ACHN (cell line): ENCODE measurements around the gene PSMB7.
A peak's percentile ranks its signal among the peaks of the same experiment; 100 is the strongest.

Experiments used
- DNase-seq: peaks from one replicate; pipeline ENCODE4 v3.0.0-alpha.2; 2015
- in situ Hi-C: cut with HindIII; loops from 2 replicates; pipeline ENCODE4 v1.10.0; 2017; ENCODE audit warnings: low sequenced_read_pairs, low pct_ligation_motif_present, low pct_unique_long_range_greater_than_20kb

The PSMB7 gene

DNA sequence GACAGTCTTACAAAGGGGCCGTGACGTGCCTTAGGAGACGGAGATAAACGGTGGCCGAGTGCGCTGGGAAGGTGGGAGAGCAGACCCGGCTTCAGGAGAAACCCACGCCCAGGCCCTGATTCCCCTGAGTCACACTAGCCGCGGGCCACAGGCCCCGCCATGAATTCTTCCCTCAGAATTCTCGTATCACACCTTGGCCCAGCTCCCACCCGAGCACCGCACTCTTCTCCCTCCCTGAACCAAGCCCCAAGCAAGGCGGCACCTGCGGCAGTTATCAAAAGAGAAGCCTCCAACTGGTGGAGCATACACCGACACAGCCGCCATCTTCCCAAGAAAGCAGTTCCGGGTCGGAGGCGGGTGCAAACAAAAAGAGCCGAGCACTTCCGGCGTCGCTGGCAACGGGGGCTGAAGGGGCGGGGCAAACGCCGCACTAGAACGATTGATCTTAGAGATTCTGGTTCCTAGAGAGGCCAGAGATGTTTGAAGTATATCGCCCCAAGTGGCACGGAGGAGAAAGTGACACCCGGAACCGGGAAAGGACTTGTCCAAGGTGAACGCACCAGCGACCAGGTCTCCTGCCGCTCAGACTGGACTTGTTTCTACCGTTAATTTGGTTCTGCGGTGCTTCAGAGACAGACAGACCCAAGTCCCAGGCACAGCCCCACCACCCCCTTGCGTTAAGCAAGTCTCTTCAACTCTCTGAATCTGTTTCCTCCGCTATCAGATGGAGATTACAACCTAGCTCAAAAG is at the start of gene PSMB7:
Gene PSMB7 (minus strand): TSS at position 341 of the 750 bp plus-strand sequence. CDS start 17 bp downstream, at position 324.
- peak; percentile 97 for DNase-seq
- in situ Hi-C loops: no loop called here

DNA sequence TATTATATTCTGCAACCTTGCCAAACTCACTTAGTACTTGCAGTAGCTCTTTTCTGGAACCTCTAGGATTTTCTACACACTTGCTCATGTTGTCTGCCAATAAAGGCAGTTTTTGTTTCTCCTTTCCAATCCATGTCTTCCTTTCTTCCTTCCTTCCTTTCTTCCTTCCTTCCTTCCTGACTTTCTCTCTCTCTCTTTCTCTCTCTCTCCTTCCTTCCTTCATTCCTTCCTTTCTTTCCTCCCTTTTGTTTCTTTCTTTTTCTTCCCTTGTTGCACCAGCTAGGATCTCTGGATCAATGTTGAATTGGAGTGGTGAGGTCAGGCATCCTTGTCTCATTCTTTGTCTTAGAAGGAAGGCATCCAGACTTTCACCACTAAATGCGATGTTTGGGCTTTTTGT is 47.5 kb upstream of the PSMB7 start:
- in situ Hi-C loops: no loop called here
- no peak for DNase-seq

DNA sequence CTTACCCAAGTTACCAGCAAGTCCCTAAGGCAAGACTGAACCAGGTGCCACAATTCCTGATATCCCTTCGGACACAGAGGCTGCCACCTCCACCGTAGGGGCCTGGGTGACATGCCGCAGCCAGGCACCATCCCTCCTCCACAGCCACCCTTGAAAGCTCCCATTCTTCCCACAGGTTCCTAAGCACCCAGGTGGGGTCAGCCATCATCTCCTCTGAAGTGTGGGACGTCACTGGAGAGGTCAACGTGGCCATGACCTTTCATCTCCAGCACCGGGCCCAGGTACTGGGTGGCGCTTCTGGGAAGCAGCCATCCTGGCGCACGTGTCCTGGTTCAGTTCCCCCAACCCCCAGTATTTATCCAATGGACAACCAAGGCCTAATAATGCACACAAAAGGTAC is 43.2 kb upstream of the PSMB7 start:
- DNase-seq: no peak
- in situ Hi-C loops: no loop called here

GRCh38 chr9:124457887-124458431 is 42.7 kb upstream of the PSMB7 start:
- in situ Hi-C loops: no loop called here

DNA sequence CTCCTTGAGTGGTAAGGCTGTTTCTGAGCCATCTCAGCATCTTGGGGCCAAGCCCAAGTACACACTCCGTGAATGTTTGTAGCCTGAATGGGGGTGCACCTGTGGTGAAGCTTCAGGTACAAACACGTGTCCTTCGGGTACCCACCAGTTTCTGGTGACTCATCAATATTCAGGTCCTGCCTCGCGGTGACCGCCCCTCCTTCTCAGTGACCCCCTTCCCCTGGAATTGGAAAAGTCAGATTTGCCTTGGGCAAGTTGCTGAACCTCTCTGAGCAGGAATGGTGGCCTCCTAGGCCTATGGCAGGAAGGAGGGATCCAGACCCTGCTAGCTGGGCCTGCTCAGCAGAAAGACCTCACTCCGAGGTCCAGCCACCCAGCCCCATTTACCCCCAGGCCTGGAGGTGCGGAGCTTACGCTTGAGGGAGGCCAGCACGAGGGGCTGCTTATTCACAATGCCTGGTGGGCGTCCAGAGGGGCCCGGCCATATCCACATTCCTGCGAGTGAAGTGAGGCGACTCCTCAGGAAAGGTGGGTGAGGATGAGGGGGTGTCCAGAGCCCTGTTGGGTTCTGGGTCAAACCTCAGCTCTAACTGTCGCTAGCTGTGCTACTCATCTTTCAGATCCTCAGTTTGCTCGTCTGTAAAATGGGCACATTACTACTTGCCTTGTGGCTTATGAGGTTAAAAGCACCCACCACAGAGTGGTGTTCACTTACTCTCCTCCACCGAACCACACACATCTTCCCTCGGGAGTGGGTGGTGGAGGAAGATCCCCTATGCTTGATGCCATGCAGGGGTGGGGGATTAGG is 42.0 kb upstream of the PSMB7 start:
- in situ Hi-C loops: no loop called here
- no peak for DNase-seq

More at GRCh38 chr9:124457887-124458431, 42.7 kb upstream of the PSMB7 start:
- DNase-seq: no peak

GRCh38 chr9:124456341-124457078 is 41.3 kb upstream of the PSMB7 start:
- in situ Hi-C loops: no loop called here
- no peak for DNase-seq

DNA sequence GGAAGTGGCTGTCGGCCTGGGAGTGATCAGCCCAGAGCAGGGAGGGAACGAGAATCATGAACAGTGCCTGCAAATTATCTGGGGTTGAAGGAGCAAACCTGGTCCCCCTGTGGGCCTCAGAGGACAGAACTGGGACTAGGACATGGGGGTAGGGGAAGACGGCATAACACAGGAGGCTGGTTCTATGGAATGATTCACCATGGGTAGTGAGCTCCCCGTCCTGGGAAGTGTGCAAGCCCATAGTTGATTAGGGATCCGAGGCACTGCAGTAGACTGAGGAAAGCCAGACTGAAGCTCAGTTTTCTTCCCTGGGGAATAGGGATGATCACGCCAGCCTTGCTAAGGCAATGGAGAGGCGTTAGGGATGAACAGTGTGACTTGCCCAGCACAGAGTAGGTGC is 40.6 kb upstream of the PSMB7 start:
- in situ Hi-C loops: no loop called here
- DNase-seq: no peak

- DNase-seq: no peak
- in situ Hi-C loops: no loop called here
These were observed 39.7 kb upstream of the PSMB7 start for GRCh38 chr9:124454791-124455443.

DNA sequence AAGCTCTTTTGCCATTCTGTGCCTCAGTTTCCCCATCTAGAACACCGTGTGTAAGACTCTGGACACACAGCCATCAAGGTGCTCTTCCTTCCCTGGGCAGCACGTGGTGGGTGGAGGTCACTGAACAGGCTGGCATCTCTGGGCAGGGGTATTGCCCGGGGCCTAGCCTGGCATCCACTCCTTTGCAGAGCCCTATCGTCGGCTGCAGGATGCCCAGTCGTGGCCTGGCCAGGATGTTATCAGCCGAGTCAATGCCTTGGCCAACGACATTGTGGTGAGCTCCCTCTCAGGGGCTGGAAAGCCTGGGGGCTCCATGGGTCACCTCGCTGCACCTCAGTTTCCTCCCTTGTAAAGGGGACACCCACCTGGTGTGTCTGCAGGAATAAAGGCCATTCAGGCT is 39.1 kb upstream of the PSMB7 start:
- in situ Hi-C loops: no loop called here

DNA sequence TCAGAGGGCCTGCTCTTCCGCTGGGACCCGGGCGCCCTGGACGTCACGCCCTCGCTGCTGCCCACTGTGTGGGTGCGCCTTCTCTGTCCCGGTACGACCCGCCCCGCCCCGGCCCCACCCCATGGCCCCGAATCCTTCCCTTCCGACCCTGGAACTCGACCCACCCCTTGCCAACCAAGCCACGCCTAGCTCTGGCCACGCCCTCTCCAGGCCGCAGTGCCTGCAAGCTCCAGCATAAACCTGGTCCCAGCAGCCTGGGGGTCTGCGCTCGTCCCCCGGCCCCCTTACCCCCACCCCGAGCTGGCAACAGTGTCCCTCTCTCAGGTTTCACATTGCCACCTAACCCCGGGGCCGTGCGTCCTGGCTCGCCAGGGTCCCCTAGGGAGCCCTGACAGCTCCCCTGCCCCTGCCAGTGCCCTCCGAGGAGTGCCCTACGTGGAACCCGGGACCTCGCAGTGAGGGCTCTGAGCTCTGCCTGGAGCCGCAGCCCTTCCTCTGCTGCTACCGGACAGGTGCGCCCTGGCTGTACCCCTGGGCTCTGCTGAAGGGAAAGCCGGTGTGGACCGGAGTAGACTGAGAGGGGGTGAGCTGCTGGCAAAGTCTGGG is 38.4 kb upstream of the PSMB7 start:
- no peak for DNase-seq
- in situ Hi-C loops: no loop called here

More for the DNA sequence above, 39.1 kb upstream of the PSMB7 start:
- DNase-seq: no peak

- no peak for DNase-seq
- in situ Hi-C loops: no loop called here
These were observed 37.8 kb upstream of the PSMB7 start for GRCh38 chr9:124452841-124453585.

GRCh38 chr9:124452326-124452725 is 37.1 kb upstream of the PSMB7 start:
- DNase-seq: no peak
- in situ Hi-C loops: no loop called here

DNA sequence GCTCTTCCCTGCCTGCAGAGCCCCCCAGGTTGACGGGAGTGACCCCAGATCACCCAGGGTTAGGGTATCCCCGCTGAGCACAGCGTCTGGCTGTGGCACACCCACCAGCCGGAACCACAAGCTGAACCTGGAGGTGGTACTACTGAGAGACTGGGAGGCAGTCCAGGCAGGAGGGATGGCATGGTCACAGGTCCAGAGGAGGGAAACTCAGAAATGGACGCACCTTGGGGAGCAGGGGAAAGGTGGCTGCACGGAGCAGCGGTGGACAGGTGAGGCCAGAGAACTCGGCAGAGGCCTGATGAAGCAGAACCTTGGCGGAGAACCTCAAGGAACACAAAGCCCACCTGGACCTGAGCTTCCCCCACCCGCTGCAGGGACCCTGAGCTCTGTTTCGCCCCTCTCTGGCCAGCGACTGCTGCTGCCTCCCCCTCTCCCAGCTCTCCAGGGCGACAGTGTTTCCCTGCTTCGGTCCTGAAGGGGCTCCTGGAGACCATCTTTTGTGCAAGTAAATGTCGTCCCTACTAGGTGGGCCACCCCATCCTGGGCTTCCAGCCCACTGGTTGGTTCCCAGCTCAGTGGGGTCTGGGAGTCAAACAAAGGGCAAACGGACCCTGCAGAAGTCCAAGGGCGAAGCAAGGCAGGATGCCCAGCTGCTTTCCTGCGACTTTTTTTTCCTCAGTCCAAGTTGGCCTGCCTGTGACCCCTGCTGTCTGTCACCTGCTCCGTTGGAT is 35.9 kb upstream of the PSMB7 start:
- no peak for DNase-seq
- in situ Hi-C loops: no loop called here

- in situ Hi-C loops: no loop called here
- DNase-seq: peak; percentile 4
These were observed 35.1 kb upstream of the PSMB7 start, which contains the start of gene ADGRD2 for GRCh38 chr9:124450241-124450924. TSS of gene ADGRD2 (plus strand) at chr9:124450451. CDS start at chr9:124451667, 1,216 bp downstream.

- no peak for DNase-seq
- in situ Hi-C loops: no loop called here
These were observed 34.3 kb upstream of the PSMB7 start for GRCh38 chr9:124449381-124450151.

GRCh38 chr9:124448019-124448418 is 32.8 kb upstream of the PSMB7 start:
- in situ Hi-C loops: no loop called here

More at GRCh38 chr9:124448019-124448418, 32.8 kb upstream of the PSMB7 start:
- DNase-seq: no peak
